GM12872 (cell line): ENCODE data around the gene LAMC3.

Experiments used
- CTCF ChIP-seq: IDR thresholded peaks from 3 replicates; pipeline ENCODE4 v1.5.1; 2011; ENCODE audit warnings: low read depth, mild to moderate bottlenecking, low read length, moderate library complexity; ENCODE audit not compliant: insufficient read depth

LAMC3 gene

GRCh38 chr9:130963916-130964315 lies 45.1 kb upstream of the LAMC3 start:
- TF ChIP-seq CTCF = no peak

- TF ChIP-seq CTCF = no peak
Observed at GRCh38 chr9:130965680-130966079, 43.3 kb upstream of the LAMC3 start.

GRCh38 chr9:130970052-130970451 lies 38.9 kb upstream of the LAMC3 start:
- TF ChIP-seq CTCF = no peak

- TF ChIP-seq CTCF = no peak
Observed at GRCh38 chr9:130970855-130971254, 38.1 kb upstream of the LAMC3 start.

- TF ChIP-seq CTCF = no peak
Observed at GRCh38 chr9:130971294-130971849, 37.6 kb upstream of the LAMC3 start.

GRCh38 chr9:130972277-130972956 lies 36.6 kb upstream of the LAMC3 start:
- no peak for TF ChIP-seq CTCF

GRCh38 chr9:130972957-130973685 lies 35.9 kb upstream of the LAMC3 start:
- no peak for TF ChIP-seq CTCF
